Esophagus squamous epithelium (tissue), 5 donors: ENCODE results near the gene MPZL1. TPM values are rescaled to one million over a fixed set of nuclear protein-coding genes. Genes with fewer than 3 reads are reported as not detected.

Source experiments
- DNase-seq: peaks from one replicate; lab custom pipeline; 2025; lab: John Stamatoyannopoulos, UW
- H3K27ac ChIP-seq, 4 donors: fragments of 200-600 bp; sonication (generic); one replicate each; pipeline ENCODE4 v1.5.1; 2016 to 2019; ENCODE audit warnings: mild to moderate bottlenecking in 1 of 4
- H3K27me3 ChIP-seq, 4 donors: fragments of 200-600 bp; sonication (generic); 1 replicate in 3 of 4; 2 replicates in 1 of 4; pipeline versions ENCODE4 v1.5.1 to v1.6.0; 2017 to 2021; ENCODE audit warnings: antibody characterized with exemption in 1 of 4
- H3K36me3 ChIP-seq, 3 donors: fragments of 200-600 bp; sonication (generic); one replicate each; pipeline ENCODE4 v1.5.1; 2016 to 2019
- H3K4me1 ChIP-seq, 3 donors: fragments of 200-600 bp; sonication (generic); one replicate each; pipeline ENCODE4 v1.5.1; 2017 to 2019
- H3K4me3 ChIP-seq, 4 donors: fragments of 200-600 bp; sonication (generic); 1 replicate in 3 of 4; 2 replicates in 1 of 4; pipeline ENCODE4 v1.5.1; 2016 to 2019; ENCODE audit warnings: mild to moderate bottlenecking in 2 of 4, moderate library complexity in 1 of 4
- H3K9me3 ChIP-seq, 3 donors: fragments of 200-600 bp; sonication (generic); one replicate each; pipeline ENCODE4 v1.5.1; 2016 to 2019
- POLR2A ChIP-seq, 4 donors: fragments of 450-650 bp; IDR thresholded peaks; one replicate each; pipeline ENCODE4 v1.6.1; 2017; ENCODE audit warnings: antibody characterized with exemption in 4 of 4, mild to moderate bottlenecking in 4 of 4, moderate library complexity in 3 of 4
- WGBS, 2 donors: methylation state at CpG; one replicate each; pipeline ENCODE4 v1.1.5; 2018; 5-methylcytosine and 5-hydroxymethylcytosine counted together
- intact Hi-C: fragments of 100-400 bp; cut with DNase I; formaldehyde crosslinking; loops from one replicate; pipeline ENCODE4 v1.15.0; 2022
- total RNA-seq, 4 donors: library from RNA; depleted of rRNA; stranded (reverse); fragments of >200 nt; gene quantifications; one replicate each; pipeline ENCODE4 v1.1.0, GENCODE V29; 2016
- TF ChIP-seq, protein P1 (sequence below), 6 experiments: fragments of 450-650 bp in 4 of 6; fragments of 200-600 bp in 2 of 6; sonication (generic) in 2 of 6; IDR thresholded peaks; one replicate each; pipeline ENCODE4 v1.5.1; 2016 to 2019; ENCODE audit warnings: antibody characterized with exemption in 6 of 6, mild to moderate bottlenecking in 4 of 6, moderate library complexity in 4 of 6
- donor health status: DM: yes; HTN: yes; CAD: no.

Gene MPZL1
- total RNA-seq, 4 donors from 2014 or later = 36.6 to 80.5 (median 74.3) TPM

DNA sequence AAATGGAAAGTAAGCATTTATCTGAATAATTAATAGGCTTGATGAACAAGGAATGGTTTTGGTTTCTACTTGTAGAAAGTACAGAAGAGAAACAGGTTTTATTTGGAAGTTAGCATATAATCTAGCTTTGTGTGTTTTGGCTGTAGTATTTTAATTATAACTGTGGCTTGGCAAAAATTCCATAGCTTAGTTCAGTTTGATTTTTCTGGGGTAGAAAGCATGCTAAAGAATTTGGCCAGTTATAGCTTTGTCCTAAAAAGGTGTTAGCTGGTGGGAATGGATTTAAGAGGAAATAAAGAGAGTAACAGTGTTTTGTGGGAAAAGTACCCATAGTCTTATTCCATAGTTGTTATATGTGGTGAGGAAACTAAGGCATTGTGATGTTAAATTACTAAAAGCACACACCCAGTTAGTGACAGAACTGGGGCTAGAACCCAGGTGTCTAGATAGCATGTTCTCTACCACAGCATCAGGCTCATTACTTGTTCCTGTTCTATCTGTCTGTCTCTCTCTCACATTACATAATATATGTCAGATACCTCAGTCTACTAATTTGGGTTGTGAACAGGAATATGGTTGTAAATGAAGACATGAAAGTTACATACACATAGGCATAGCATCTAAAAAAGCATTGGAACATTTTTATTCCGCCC lies 55.0 kb downstream of the MPZL1 start:
- H3K4me1 ChIP-seq = peaks cover 5 to 55% (median 15%) of the 10 kb centered on the region in 3 donors
- H3K9me3 ChIP-seq = no peaks in the 10 kb centered on the region
- no peak for TF ChIP-seq POLR2A (IDR thresholded peaks at IDR 0.05)
- TF ChIP-seq, protein P1, sequence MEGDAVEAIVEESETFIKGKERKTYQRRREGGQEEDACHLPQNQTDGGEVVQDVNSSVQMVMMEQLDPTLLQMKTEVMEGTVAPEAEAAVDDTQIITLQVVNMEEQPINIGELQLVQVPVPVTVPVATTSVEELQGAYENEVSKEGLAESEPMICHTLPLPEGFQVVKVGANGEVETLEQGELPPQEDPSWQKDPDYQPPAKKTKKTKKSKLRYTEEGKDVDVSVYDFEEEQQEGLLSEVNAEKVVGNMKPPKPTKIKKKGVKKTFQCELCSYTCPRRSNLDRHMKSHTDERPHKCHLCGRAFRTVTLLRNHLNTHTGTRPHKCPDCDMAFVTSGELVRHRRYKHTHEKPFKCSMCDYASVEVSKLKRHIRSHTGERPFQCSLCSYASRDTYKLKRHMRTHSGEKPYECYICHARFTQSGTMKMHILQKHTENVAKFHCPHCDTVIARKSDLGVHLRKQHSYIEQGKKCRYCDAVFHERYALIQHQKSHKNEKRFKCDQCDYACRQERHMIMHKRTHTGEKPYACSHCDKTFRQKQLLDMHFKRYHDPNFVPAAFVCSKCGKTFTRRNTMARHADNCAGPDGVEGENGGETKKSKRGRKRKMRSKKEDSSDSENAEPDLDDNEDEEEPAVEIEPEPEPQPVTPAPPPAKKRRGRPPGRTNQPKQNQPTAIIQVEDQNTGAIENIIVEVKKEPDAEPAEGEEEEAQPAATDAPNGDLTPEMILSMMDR (IDR thresholded peaks at IDR 0.05) = no peak
- peak overlapping the region in 3 of 4 donors; percentile 3 to 59 (median 51) for H3K27ac ChIP-seq
- DNase-seq = no peak
- H3K4me3 ChIP-seq = no peak overlapping the region
- H3K36me3 ChIP-seq = peaks cover 0 to 83% (median 0%) of the 10 kb centered on the region in 3 donors
- 95 to 100% methylated on average over 1 of the region's 1 CpG for WGBS, 2 donors
- H3K27me3 ChIP-seq = no peaks in the 10 kb centered on the region
- intact Hi-C loops = no loop called here

DNA sequence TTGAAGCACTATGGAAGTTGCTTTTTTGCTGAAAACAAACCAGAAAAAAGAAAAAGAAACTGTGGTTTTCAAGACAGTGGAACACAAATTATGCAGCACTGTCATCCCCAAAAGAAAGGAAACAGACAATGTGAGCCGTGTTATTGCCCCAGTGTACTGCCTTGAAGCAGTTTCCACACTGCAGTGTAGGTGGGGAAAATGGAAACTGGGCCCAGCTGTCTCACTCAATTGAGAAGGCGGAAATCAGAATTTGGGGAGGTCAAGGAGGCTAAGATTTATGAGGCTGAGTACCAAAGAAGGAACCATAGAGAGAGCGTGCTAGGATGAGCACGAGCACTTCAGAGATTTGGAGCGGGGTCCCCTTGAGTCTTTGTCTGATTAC lies 55.5 kb downstream of the MPZL1 start:
- Histone ChIP-seq H3K9me3 (no peaks in the 10 kb centered on the region), H3K4me3 (no peak overlapping the region), H3K27me3 (no peaks in the 10 kb centered on the region), H3K4me1 (peaks cover 5 to 50% (median 15%) of the 10 kb centered on the region in 3 donors), H3K27ac (peak overlapping the region in 1 of 4 donors; percentile 3), H3K36me3 (peaks cover 0 to 78% (median 0%) of the 10 kb centered on the region in 3 donors)
- DNase-seq = no peak
- TF ChIP-seq POLR2A (IDR thresholded peaks at IDR 0.05) = no peak
- TF ChIP-seq, protein P1 (IDR thresholded peaks at IDR 0.05) = no peak
- intact Hi-C loops = no loop called here
- 83 to 91% methylated on average over 5 of the region's 5 CpGs for WGBS, 2 donors

DNA sequence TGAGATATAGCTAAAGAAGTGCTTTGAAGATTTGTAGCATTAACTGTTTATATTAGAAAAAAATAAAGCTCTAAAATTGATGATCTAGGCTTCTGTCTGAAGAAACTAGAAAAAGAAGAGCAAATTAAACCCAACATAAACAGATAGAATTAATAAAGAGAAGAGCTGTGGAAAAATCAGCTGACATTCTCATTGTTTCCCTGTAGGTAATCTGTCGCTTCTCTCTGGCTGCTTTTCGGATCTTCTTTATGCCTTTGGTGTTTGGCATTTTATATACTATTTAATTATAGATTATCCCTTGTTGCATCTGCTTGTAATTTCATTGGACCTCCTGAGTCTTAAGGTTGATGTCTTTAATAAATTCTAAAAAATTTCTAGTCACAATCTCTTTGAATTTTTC lies 59.8 kb downstream of the MPZL1 start:
- no peak for TF ChIP-seq POLR2A (IDR thresholded peaks at IDR 0.05)
- TF ChIP-seq, protein P1 (IDR thresholded peaks at IDR 0.05) = no peak
- Histone ChIP-seq H3K9me3 (no peaks in the 10 kb centered on the region), H3K27ac (no peak overlapping the region), H3K4me3 (no peak overlapping the region), H3K4me1 (peaks cover 0 to 7% (median 0%) of the 10 kb centered on the region in 3 donors), H3K36me3 (peaks cover 0 to 70% (median 0%) of the 10 kb centered on the region in 3 donors), H3K27me3 (no peaks in the 10 kb centered on the region)
- whole genome bisulfite sequencing, 2 donors = 95 to 97% methylated on average over 2 of the region's 2 CpGs
- no peak for DNase-seq
- intact Hi-C loops = loop anchor here (10.0 kb wide), 1 partner anchor 57 kb away; the partner anchor contains the start of gene MPZL1

DNA sequence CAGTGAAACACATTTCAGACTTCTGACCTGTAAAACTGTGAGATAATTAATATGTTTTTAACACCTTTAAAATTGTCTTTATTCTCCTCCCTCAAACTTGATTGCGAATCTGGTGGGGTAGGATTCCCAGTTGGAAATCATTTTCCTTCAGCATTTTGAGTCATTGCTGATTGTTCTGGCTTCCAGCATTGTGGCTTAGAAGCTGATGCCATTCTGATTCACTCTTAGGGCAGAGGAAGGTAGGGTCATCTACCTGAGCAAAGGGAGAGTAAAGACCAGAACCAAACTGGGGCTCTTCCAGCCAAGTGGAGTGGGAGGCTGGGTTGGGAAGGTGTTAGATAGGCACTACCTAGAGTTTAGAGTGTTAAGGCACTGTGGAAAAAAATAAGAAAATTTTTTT lies 61.2 kb downstream of the MPZL1 start:
- TF ChIP-seq, protein P1 (IDR thresholded peaks at IDR 0.05) = no peak
- no peak for TF ChIP-seq POLR2A (IDR thresholded peaks at IDR 0.05)
- no peak overlapping the region for H3K4me3 ChIP-seq
- no peaks in the 10 kb centered on the region for H3K4me1 ChIP-seq
- no peaks in the 10 kb centered on the region for H3K9me3 ChIP-seq
- intact Hi-C loops = loop anchor here (10.0 kb wide), 1 partner anchor 58 kb away; the partner anchor contains the start of gene MPZL1
- 44 to 78% methylated on average over 1 of the region's 1 CpG for WGBS, 2 donors
- DNase-seq = no peak
- no peaks in the 10 kb centered on the region for H3K27me3 ChIP-seq
- no peak overlapping the region for H3K27ac ChIP-seq
- H3K36me3 ChIP-seq = peaks cover 0 to 70% (median 0%) of the 10 kb centered on the region in 3 donors

DNA sequence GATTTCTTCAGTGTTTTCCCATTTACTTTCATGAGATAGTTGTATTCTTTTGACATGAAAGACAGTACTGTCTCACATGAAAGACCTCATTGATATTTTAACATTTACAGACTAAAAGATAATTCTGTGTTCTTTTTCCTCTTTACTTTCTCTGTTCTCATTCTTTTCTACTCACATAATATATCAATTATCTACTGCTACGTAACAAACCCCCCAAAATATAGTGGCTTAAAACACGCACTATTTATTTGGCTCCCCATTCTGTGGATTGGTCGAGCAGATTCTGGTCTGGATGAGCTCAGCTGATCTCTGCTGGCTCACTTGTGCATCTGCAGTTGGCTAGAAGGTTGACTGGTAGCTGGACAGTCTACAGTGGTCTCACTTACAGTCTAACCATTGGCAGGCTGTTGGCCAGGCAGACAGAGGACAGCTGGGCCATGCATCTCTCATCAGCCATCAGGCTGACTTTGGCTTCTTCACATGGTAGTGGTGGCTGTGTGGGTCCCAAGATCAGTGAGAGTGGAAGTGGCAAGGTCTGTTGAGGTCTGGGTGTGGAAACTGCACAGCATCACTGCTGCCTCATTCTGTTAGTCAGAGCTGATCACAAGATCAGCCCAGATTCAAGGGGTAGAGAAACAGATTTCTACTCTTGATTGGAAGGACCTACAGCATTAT lies 63.2 kb downstream of the MPZL1 start:
- H3K9me3 ChIP-seq = no peaks in the 10 kb centered on the region
- H3K4me1 ChIP-seq = peaks cover 5 to 15% (median 10%) of the 10 kb centered on the region in 3 donors
- H3K36me3 ChIP-seq = peaks cover 0 to 69% (median 0%) of the 10 kb centered on the region in 3 donors
- H3K4me3 ChIP-seq = no peak overlapping the region
- DNase-seq = no peak
- intact Hi-C loops = loop anchor here (10.0 kb wide), 1 partner anchor 60 kb away; the partner anchor contains the start of gene MPZL1
- TF ChIP-seq, protein P1 (IDR thresholded peaks at IDR 0.05) = no peak
- no peak for TF ChIP-seq POLR2A (IDR thresholded peaks at IDR 0.05)
- H3K27ac ChIP-seq = no peak overlapping the region
- WGBS, 2 donors = 84 to 87% methylated on average over 3 of the region's 3 CpGs
- H3K27me3 ChIP-seq = no peaks in the 10 kb centered on the region
